Gastrocnemius medialis (tissue), 4 donors: ENCODE results near the gene LTBP1. TPM values are rescaled to one million over a fixed set of nuclear protein-coding genes. Genes with fewer than 3 reads are reported as not detected.

Experiments
- ATAC-seq, 2 donors: fragments of 150-250 bp; one replicate each; pipeline ENCODE4 v1.9.1; 2016
- DNase-seq, 2 donors: peaks; one replicate each; pipeline ENCODE4 v3.0.0-alpha.2; 2019
- H3K27ac ChIP-seq, 4 donors: fragments of 200-600 bp; sonication (generic); 1 replicate in 1 of 4; 2 replicates in 3 of 4; pipeline ENCODE4 v1.5.1; 2016 to 2018; ENCODE audit warnings: mild to moderate bottlenecking in 2 of 4, moderate library complexity in 1 of 4
- H3K27me3 ChIP-seq, 3 donors: fragments of 200-600 bp; sonication (generic) in 2 of 3; 1 replicate in 1 of 3; 2 replicates in 2 of 3; pipeline versions ENCODE4 v1.5.1 to v1.6.0; 2016 to 2019; ENCODE audit warnings: mild to moderate bottlenecking in 1 of 3, moderate library complexity in 1 of 3
- H3K36me3 ChIP-seq, 2 donors: fragments of 200-600 bp; sonication (generic) in 1 of 2; one replicate each; pipeline ENCODE4 v1.5.1; 2017 to 2018
- H3K4me1 ChIP-seq, 2 donors: fragments of 200-600 bp; sonication (generic) in 1 of 2; one replicate each; pipeline ENCODE4 v1.5.1; 2016 to 2017; ENCODE audit warnings: mild to moderate bottlenecking in 2 of 2
- H3K4me3 ChIP-seq, 4 donors: fragments of 200-600 bp; sonication (generic) in 3 of 4; 1 replicate in 1 of 4; 2 replicates in 3 of 4; pipeline ENCODE4 v1.5.1; 2016 to 2019; ENCODE audit warnings: mild to moderate bottlenecking in 2 of 4
- H3K9me3 ChIP-seq, 3 donors: fragments of 200-600 bp; sonication (generic) in 2 of 3; 1 replicate in 1 of 3; 2 replicates in 2 of 3; pipeline ENCODE4 v1.5.1; 2016 to 2019
- CTCF ChIP-seq, 5 experiments: fragments of 450-650 bp in 3 of 5; fragments of 200-600 bp in 2 of 5; sonication (generic) in 2 of 5; IDR thresholded peaks in 4 of 5; conservative IDR thresholded peaks in 1 of 5; 1 replicate in 4 of 5; 2 replicates in 1 of 5; pipeline ENCODE4 v1.5.1; 2016 to 2019; ENCODE audit warnings: antibody characterized with exemption in 5 of 5, mild to moderate bottlenecking in 3 of 5, moderate library complexity in 3 of 5
- POLR2A ChIP-seq, 2 donors: fragments of 450-650 bp; IDR thresholded peaks; one replicate each; pipeline ENCODE4 v1.6.1; 2017; ENCODE audit warnings: antibody characterized with exemption in 2 of 2, mild to moderate bottlenecking in 2 of 2, moderate library complexity in 2 of 2
- in situ Hi-C, 4 donors: fragments of 200-750 bp; cut with MboI; loops; one replicate each; pipeline versions ENCODE4 v1.15.0 to v1.8.0; 2017; ENCODE audit warnings: low sequenced_read_pairs in 4 of 4
- intact Hi-C: fragments of 100-400 bp; cut with DNase I; formaldehyde crosslinking; loops from one replicate; pipeline ENCODE4 v1.15.1; 2023; ENCODE audit warnings: low total_unique reads
- total RNA-seq, 4 donors: library from RNA; depleted of rRNA; stranded (reverse); fragments of >200 nt; gene quantifications; one replicate each; pipeline versions ENCODE4 v1.1.0 to v1.2.3, GENCODE V29; 2016

Gene LTBP1
- total RNA-seq, 4 donors from 2014 or later = 8.0 to 42.8 (median 18.4) TPM

GRCh38 chr2:32942793-32943485 lies 3.8 kb upstream of the LTBP1 start:
- Histone ChIP-seq H3K27me3 (no peaks in the 10 kb centered on the region), H3K27ac (no peak overlapping the region), H3K4me3 (no peak overlapping the region), H3K4me1 (no peaks in the 10 kb centered on the region), H3K9me3 (no peaks in the 10 kb centered on the region), H3K36me3 (no peaks in the 10 kb centered on the region)
- no peak for DNase-seq
- intact Hi-C loops (no loop called here), in situ Hi-C loops (loop anchor here in 2 of 4 donors (10.0 kb wide), 3 partner anchors 92 to 168 kb away; no protein-coding TSS in a partner anchor)
- no peak for ATAC-seq
- no peak for TF ChIP-seq POLR2A (IDR thresholded peaks at IDR 0.05)
- TF ChIP-seq CTCF (IDR thresholded peaks at IDR 0.05 in 4 of 5, conservative IDR thresholded peaks at IDR 0.05 in 1 of 5) = no peak

- in situ Hi-C loops = loop anchor here in 2 of 4 donors (10.0 kb wide), 3 partner anchors 90 to 170 kb away; no protein-coding TSS in a partner anchor
Measured at GRCh38 chr2:32945286-32945685, 1.5 kb upstream of the LTBP1 start.

GRCh38 chr2:32947076-32947483 lies 327 bp downstream of the LTBP1 start:
- ATAC-seq (peak; percentile 28 to 35), DNase-seq (no peak)
- Histone ChIP-seq H3K4me3 (peak overlapping the region; percentile 71 to 83 (median 74)), H3K4me1 (no peaks in the 10 kb centered on the region), H3K27me3 (no peaks in the 10 kb centered on the region), H3K9me3 (no peaks in the 10 kb centered on the region), H3K27ac (peak overlapping the region; percentile 75 to 79 (median 78)), H3K36me3 (no peaks in the 10 kb centered on the region)
- in situ Hi-C loops = loop anchor here in 2 of 4 donors (10.0 kb wide), 3 partner anchors 88 to 172 kb away; no protein-coding TSS in a partner anchor
- TF ChIP-seq POLR2A (IDR thresholded peaks at IDR 0.05) = no peak
- TF ChIP-seq CTCF (IDR thresholded peaks at IDR 0.05 in 4 of 5, conservative IDR thresholded peaks at IDR 0.05 in 1 of 5) = no peak
- intact Hi-C loops = loop anchor here (2.0 to 5.0 kb wide), 2 partner anchors 76 to 190 kb away; no protein-coding TSS in a partner anchor

More at GRCh38 chr2:32945286-32945685, 1.5 kb upstream of the LTBP1 start:
- H3K27ac ChIP-seq = no peak overlapping the region
- intact Hi-C loops = loop anchor here (5.0 kb wide), 1 partner anchor 192 kb away; no protein-coding TSS in a partner anchor
- H3K27me3 ChIP-seq = no peaks in the 10 kb centered on the region
- ATAC-seq (no peak), DNase-seq (no peak)
- H3K9me3 ChIP-seq = no peaks in the 10 kb centered on the region
- no peak overlapping the region for H3K4me3 ChIP-seq
- no peak for TF ChIP-seq CTCF (IDR thresholded peaks at IDR 0.05 in 4 of 5, conservative IDR thresholded peaks at IDR 0.05 in 1 of 5)
- TF ChIP-seq POLR2A (IDR thresholded peaks at IDR 0.05) = no peak
- H3K36me3 ChIP-seq = no peaks in the 10 kb centered on the region
- H3K4me1 ChIP-seq = no peaks in the 10 kb centered on the region

GRCh38 chr2:32947484-32948143 lies 861 bp downstream of the LTBP1 start:
- TF ChIP-seq POLR2A (IDR thresholded peaks at IDR 0.05) (no peak), CTCF (IDR thresholded peaks at IDR 0.05 in 4 of 5, conservative IDR thresholded peaks at IDR 0.05 in 1 of 5) (no peak)
- Histone ChIP-seq H3K4me1 (no peaks in the 10 kb centered on the region), H3K36me3 (no peaks in the 10 kb centered on the region), H3K9me3 (no peaks in the 10 kb centered on the region), H3K27ac (peak overlapping the region; percentile 75 to 79 (median 78)), H3K27me3 (no peaks in the 10 kb centered on the region), H3K4me3 (peak overlapping the region; percentile 71 to 83 (median 74))
- DNase-seq (no peak), ATAC-seq (peak; percentile 41 to 49)
- in situ Hi-C loops (loop anchor here in 2 of 4 donors (10.0 kb wide), 3 partner anchors 87 to 173 kb away; no protein-coding TSS in a partner anchor), intact Hi-C loops (loop anchor here (2.0 to 5.0 kb wide), 2 partner anchors 75 to 190 kb away; no protein-coding TSS in a partner anchor)
